Peyer's patch (tissue), 4 donors: ENCODE data around the gene CDNF.

Experiments
- POLR2A ChIP-seq, 2 donors: fragments of 450-650 bp; IDR thresholded peaks; one replicate each; pipeline ENCODE4 v1.5.1; 2017; ENCODE audit warnings: antibody characterized with exemption in 2 of 2, mild to moderate bottlenecking in 2 of 2, moderate library complexity in 2 of 2
- TF ChIP-seq, protein P1 (sequence below), 6 experiments: fragments of 450-650 bp in 4 of 6; fragments of 200-600 bp in 2 of 6; sonication (generic) in 1 of 6; IDR thresholded peaks; one replicate each; pipeline ENCODE4 v1.5.1; 2017 to 2019; ENCODE audit warnings: antibody characterized with exemption in 6 of 6, mild to moderate bottlenecking in 3 of 6, moderate library complexity in 1 of 6

DNA sequence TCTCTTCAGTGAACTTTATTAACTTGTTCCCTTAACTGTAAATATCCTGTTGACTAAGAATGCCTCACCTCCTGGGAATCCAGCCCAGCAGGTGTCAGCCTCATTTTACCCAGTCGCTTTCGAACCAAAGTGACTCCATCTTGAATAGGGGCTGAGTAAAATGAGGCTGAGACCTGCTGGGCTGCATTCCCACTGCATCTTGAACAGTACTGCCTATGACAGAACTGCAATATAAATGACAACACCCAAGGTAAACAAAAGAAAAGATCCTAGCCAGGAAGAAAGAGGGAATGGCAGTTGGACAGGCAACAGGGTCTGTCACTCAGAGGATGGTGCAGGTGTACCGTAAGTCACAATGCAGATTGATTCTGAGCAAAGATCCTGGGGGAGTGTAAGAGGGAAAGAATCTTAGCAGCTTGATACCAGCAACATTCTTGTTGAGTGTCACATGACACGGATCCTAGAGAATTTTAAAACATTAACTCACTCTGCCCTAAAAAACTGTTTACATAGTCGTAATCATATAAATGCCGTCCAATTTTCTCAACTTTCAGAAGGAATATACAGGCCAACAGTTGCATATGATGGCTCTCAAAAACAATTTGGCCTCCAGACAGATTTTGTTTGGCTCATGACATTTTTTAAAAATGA lies 58.7 kb downstream of the CDNF start:
- TF ChIP-seq, protein P1, sequence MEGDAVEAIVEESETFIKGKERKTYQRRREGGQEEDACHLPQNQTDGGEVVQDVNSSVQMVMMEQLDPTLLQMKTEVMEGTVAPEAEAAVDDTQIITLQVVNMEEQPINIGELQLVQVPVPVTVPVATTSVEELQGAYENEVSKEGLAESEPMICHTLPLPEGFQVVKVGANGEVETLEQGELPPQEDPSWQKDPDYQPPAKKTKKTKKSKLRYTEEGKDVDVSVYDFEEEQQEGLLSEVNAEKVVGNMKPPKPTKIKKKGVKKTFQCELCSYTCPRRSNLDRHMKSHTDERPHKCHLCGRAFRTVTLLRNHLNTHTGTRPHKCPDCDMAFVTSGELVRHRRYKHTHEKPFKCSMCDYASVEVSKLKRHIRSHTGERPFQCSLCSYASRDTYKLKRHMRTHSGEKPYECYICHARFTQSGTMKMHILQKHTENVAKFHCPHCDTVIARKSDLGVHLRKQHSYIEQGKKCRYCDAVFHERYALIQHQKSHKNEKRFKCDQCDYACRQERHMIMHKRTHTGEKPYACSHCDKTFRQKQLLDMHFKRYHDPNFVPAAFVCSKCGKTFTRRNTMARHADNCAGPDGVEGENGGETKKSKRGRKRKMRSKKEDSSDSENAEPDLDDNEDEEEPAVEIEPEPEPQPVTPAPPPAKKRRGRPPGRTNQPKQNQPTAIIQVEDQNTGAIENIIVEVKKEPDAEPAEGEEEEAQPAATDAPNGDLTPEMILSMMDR (IDR thresholded peaks at IDR 0.05): no peak
- TF ChIP-seq POLR2A (IDR thresholded peaks at IDR 0.05): no peak
